ENCODE results near the gene RPL9. TPM values are rescaled to one million over a fixed set of nuclear protein-coding genes. Genes with fewer than 3 reads are reported as not detected.

RPL9 gene
- total RNA-seq, 1 experiment from 2014 or later = 1,657 TPM

DNA sequence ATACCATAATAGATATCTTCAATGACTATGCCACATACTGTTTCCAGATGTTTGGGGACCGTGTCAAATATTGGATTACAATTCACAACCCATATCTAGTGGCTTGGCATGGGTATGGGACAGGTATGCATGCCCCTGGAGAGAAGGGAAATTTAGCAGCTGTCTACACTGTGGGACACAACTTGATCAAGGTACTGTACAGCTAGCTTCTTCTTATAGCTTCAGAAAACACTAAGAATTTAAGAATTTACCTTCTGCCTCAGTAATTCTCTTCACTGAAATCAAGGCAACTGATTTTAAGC is 51.2 kb downstream of the RPL9 start (continued):
- TF ChIP-seq REST (IDR thresholded peaks at IDR 0.05; ENCODE audit: low read depth) = no peak

DNA sequence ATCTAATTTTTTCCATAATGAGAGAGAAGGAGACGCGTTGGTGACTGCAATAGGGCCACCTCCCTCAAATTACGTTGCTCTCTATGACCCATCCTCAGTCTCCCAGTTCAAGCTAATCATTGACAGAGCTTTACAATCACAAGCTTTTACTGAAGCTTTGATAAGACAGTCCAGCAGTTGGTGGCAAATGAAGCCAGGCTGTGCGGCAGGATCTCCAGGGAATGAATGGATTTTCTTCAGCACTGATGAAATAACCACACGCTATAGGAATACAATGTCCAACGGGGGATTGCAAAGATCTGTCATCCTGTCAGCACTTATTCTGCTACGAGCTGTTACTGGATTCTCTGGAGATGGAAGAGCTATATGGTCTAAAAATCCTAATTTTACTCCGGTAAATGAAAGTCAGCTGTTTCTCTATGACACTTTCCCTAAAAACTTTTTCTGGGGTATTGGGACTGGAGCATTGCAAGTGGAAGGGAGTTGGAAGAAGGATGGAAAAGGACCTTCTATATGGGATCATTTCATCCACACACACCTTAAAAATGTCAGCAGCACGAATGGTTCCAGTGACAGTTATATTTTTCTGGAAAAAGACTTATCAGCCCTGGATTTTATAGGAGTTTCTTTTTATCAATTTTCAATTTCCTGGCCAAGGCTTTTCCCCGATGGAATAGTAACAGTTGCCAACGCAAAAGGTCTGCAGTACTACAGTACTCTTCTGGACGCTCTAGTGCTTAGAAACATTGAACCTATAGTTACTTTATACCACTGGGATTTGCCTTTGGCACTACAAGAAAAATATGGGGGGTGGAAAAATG is 51.7 kb downstream of the RPL9 start, which contains the start of gene KLB:
Gene KLB (plus strand): TSS at position 168 of the 821 bp plus-strand sequence. CDS start 20 bp downstream, at position 188.
- H2AFZ ChIP-seq (ENCODE audit: low read depth, low read length, poor library complexity, severe bottlenecking) = no peak within 1 kb of the TSS
- no peak within 1 kb of the TSS for H3K9ac ChIP-seq (ENCODE audit: low read length)
- no peaks in the 10 kb centered on the region for H3K36me3 ChIP-seq (ENCODE audit: control insufficient read depth in 1 of 2, insufficient read depth in 2 of 2, low read length in 2 of 2)
- ChIA-PET CTCF (no interaction called here), RAD21 (ENCODE audit: low non-redundant PET in 1 of 2, low total read pairs in 2 of 2, uncharacterized antibody in 2 of 2, unreplicated experiment in 2 of 2) (no interaction called here), POLR2A (no interaction called here)
- no peaks in the 10 kb centered on the region for H3K79me2 ChIP-seq (ENCODE audit: insufficient read depth, low read length)
- H3K9me3 ChIP-seq (ENCODE audit: control insufficient read depth in 1 of 2, insufficient read depth in 1 of 2, low read depth in 1 of 2, low read length in 2 of 2) = no peaks in the 10 kb centered on the region
- DNase-seq (ENCODE audit: low read depth, low spot score) (no peak), ATAC-seq (no peak)
- no peak within 1 kb of the TSS for H3K27ac ChIP-seq (ENCODE audit: low read depth, low read length)
- no peak for TF ChIP-seq RAD21 (IDR thresholded peaks at IDR 0.05; ENCODE audit: low read depth)
- TF ChIP-seq MAX (IDR thresholded peaks at IDR 0.05) = no peak
- TF ChIP-seq TCF7L2 (IDR thresholded peaks at IDR 0.05; ENCODE audit: borderline replicate concordance, extremely low read depth, insufficient read depth, insufficient read length) = no peak
- TF ChIP-seq CEBPB (IDR thresholded peaks at IDR 0.05; ENCODE audit: low read depth) = no peak
- TF ChIP-seq CTCF (IDR thresholded peaks at IDR 0.05 in 2 of 3, conservative IDR thresholded peaks at IDR 0.05 in 1 of 3; ENCODE audit: borderline replicate concordance in 1 of 3, insufficient read depth in 1 of 3, low read depth in 2 of 3, low read length in 2 of 3) = no peak
- no peak for TF ChIP-seq SP1 (IDR thresholded peaks at IDR 0.05; ENCODE audit: low read depth)
- no peak for TF ChIP-seq EGR1 (IDR thresholded peaks at IDR 0.05; ENCODE audit: low read depth)
- intact Hi-C loops (cut with micrococcal nuclease) = no loop called here
- H3K4me2 ChIP-seq (ENCODE audit: low read length) = no peak within 1 kb of the TSS
- H3K9me2 ChIP-seq (ENCODE audit: insufficient read depth) = no peaks in the 10 kb centered on the region
- BruUV-seq (replicated peaks) = no TSS peak
- no peaks in the 10 kb centered on the region for H4K20me1 ChIP-seq (ENCODE audit: insufficient read depth)
- H3K27me3 ChIP-seq (ENCODE audit: insufficient read depth, low read length) = no peaks in the 10 kb centered on the region
- no peak within 1 kb of the TSS for H3K4me3 ChIP-seq (replicated peaks in 1 of 2; ENCODE audit: low read depth in 1 of 2, low read length in 2 of 2)
- peaks cover 0 to 4% of the 10 kb centered on the region in 2 experiments; a peak in 3 of 4 replicates for H3K4me1 ChIP-seq (ENCODE audit: control insufficient read depth in 1 of 2, insufficient read depth in 2 of 2, low read length in 2 of 2)

Small RNAs within 50 kb of the gene (microRNA-seq; reads per million reads assigned to microRNA genes)
- not detected for gene MIR5591 (ENCODE audit: borderline number of aligned reads)

Other genes with a start within 250 kb of the RPL9 start
- gene RFC1, start 92.6 kb downstream of the RPL9 start, total RNA-seq (2021; ENCODE audit: unreplicated experiment) = 52.3 TPM
- gene KLB, start 52.0 kb downstream of the RPL9 start, total RNA-seq (2021; ENCODE audit: unreplicated experiment) = not detected
- gene LIAS, start 134 bp upstream of the RPL9 start, total RNA-seq (2021; ENCODE audit: unreplicated experiment) = 23.5 TPM
- 67.9 TPM for gene UGDH, start 68.5 kb upstream of the RPL9 start, total RNA-seq (2021; ENCODE audit: unreplicated experiment)
- gene SMIM14, start 179.9 kb upstream of the RPL9 start, total RNA-seq (2021; ENCODE audit: unreplicated experiment) = 21.6 TPM
- 126 TPM for gene UBE2K, start 239.2 kb upstream of the RPL9 start, total RNA-seq (2021; ENCODE audit: unreplicated experiment)

Measured in HCT116 (cell line).